ENCODE data around the gene ELK4. TPM values are rescaled to one million over a fixed set of nuclear protein-coding genes. Genes with fewer than 3 reads are reported as not detected.

ELK4 gene
- total and polyA plus RNA-seq, 2 of the 4 experiments (the other 2 are of a cell fraction): 4.6 to 11.3 TPM

GRCh38 chr1:205660361-205660760, 28.6 kb upstream of the ELK4 start:
- Histone ChIP-seq H3K9ac (ENCODE audit: low read depth, low read length) (no peak overlapping the region), H3K9me1 (ENCODE audit: insufficient read depth, low read length) (peaks cover 4% of the 10 kb centered on the region; the same call in 1 of the 2 replicates), H3K14ac (replicated peaks; ENCODE audit: low read depth, low read length) (no peak overlapping the region), H2BK120ac (ENCODE audit: low read depth, low read length) (no peak overlapping the region), H3K27ac (ENCODE audit: insufficient read depth, low read length) (no peak overlapping the region), H3K36me3 (ENCODE audit: control insufficient read depth, insufficient read depth, low read length) (no peaks in the 10 kb centered on the region), H3K9me3 (ENCODE audit: control insufficient read depth, insufficient read depth, low read length) (no peaks in the 10 kb centered on the region), H2AFZ (replicated peaks; ENCODE audit: low read length, poor library complexity) (no peak overlapping the region), H2BK15ac (ENCODE audit: low read depth, low read length) (no peak overlapping the region), H4K5ac (ENCODE audit: low read depth, low read length) (no peak overlapping the region), H3K4me3 (ENCODE audit: insufficient read depth, low read depth, low read length) (no peak overlapping the region), H2AK9ac (replicated peaks; ENCODE audit: low read depth, low read length, poor library complexity) (peak overlapping the region; percentile 10), H3K27me3 (ENCODE audit: control insufficient read depth, insufficient read depth, low read length) (no peaks in the 10 kb centered on the region), H3K23ac (ENCODE audit: low read depth, low read length) (no peak overlapping the region), H2AK5ac (ENCODE audit: low read depth, low read length) (no peak overlapping the region), H2BK20ac (ENCODE audit: low read depth, low read length) (no peak overlapping the region), H3K4ac (ENCODE audit: low read depth, low read length) (no peak overlapping the region), H4K8ac (ENCODE audit: low read depth in 2 of 2, low read length in 2 of 2) (no peak overlapping the region), H3K79me1 (ENCODE audit: low read depth in 1 of 2, low read length in 2 of 2) (peaks cover 0 to 3% of the 10 kb centered on the region in 2 experiments; a peak in 1 of 4 replicates), H3K56ac (ENCODE audit: extremely low read depth, insufficient read depth, low read length) (no peak overlapping the region), H3K18ac (ENCODE audit: low read depth, low read length) (no peak overlapping the region), H3K4me2 (ENCODE audit: low read depth, low read length) (no peak overlapping the region), H3K4me1 (ENCODE audit: control insufficient read depth, insufficient read depth, low read length) (peaks cover 7% of the 10 kb centered on the region), H2BK5ac (ENCODE audit: low read depth, low read length, poor library complexity, severe bottlenecking) (no peak overlapping the region), H4K91ac (ENCODE audit: insufficient read depth, low read depth, low read length) (no peak overlapping the region), H4K20me1 (ENCODE audit: insufficient read depth, low read length) (no peaks in the 10 kb centered on the region; the same call in 1 of the 2 replicates)
- DNase-seq (no peak), ATAC-seq (ENCODE audit: low read depth) (no peak)
- ChIA-PET POLR2A (ENCODE audit: unreplicated experiment) (no interaction called here), CTCF (interaction anchor here (3.0 to 9.3 kb wide), 3 partner anchors 51 to 318 kb away, joined by 20 to 156 read pairs (median 53); no protein-coding TSS in a partner anchor)
- TF ChIP-seq CTCF (conservative IDR thresholded peaks at IDR 0.05; ENCODE audit: low read depth, low read length): no peak
- TF ChIP-seq CEBPB (IDR thresholded peaks at IDR 0.05; ENCODE audit: low read depth, low read length): no peak
- no peak for TF ChIP-seq CHD1 (IDR thresholded peaks at IDR 0.05; ENCODE audit: low read depth, low read length)
- TF ChIP-seq FOS (IDR thresholded peaks at IDR 0.05; ENCODE audit: low read depth, low read length): no peak
- no peak for TF ChIP-seq USF2 (IDR thresholded peaks at IDR 0.05; ENCODE audit: low read depth, low read length)
- no peak for TF ChIP-seq MAZ (IDR thresholded peaks at IDR 0.05; ENCODE audit: borderline replicate concordance, low read depth, low read length)
- TF ChIP-seq RAD21 (IDR thresholded peaks at IDR 0.05; ENCODE audit: low read length): no peak
- TF ChIP-seq RFX5 (IDR thresholded peaks at IDR 0.05; ENCODE audit: low read depth, low read length): no peak
- TF ChIP-seq MAFK (IDR thresholded peaks at IDR 0.05; ENCODE audit: low read depth, low read length): no peak
- TF ChIP-seq POLR2A (IDR thresholded peaks at IDR 0.05; ENCODE audit: low read depth, low read length): no peak
- TF ChIP-seq ELK1 (IDR thresholded peaks at IDR 0.05; ENCODE audit: borderline replicate concordance, low read depth, low read length): no peak
- dilution Hi-C loops (cut with HindIII; ENCODE audit: low sequenced_read_pairs, unreplicated experiment): no loop called here
- intact Hi-C loops (cut with micrococcal nuclease): no loop called here
- in situ Hi-C loops (cut with MboI; ENCODE audit: low sequenced_read_pairs): loop anchor here (25.0 kb wide), 2 partner anchors 252 to 452 kb away; partner anchors contain the start of gene AVPR1B
- WGBS, 2 experiments (ENCODE audit: extremely low coverage in 2 of 2, insufficient read length in 1 of 2): 82% methylated on average over 4 of the region's 8 CpGs; no CpG with 5 or more reads in 1 of the 2 experiments
- BruUV-seq (replicated peaks): no TSS peak
